GM20000 (cell line): ENCODE measurements around the gene MICAL2.

Experiments
- DNase-seq: peaks from one replicate; pipeline ENCODE4 v3.0.0; 2012; ENCODE audit warnings: low spot score
- TF ChIP-seq, protein P1 (sequence below): IDR thresholded peaks from 2 replicates; pipeline ENCODE4 v1.5.1; 2012; ENCODE audit warnings: mild to moderate bottlenecking, control low read depth; ENCODE audit errors: extremely low read depth, missing control alignments

MICAL2 gene

GRCh38 chr11:12274558-12275197 lies 164.3 kb downstream of the MICAL2 start:
- TF ChIP-seq, protein P1, sequence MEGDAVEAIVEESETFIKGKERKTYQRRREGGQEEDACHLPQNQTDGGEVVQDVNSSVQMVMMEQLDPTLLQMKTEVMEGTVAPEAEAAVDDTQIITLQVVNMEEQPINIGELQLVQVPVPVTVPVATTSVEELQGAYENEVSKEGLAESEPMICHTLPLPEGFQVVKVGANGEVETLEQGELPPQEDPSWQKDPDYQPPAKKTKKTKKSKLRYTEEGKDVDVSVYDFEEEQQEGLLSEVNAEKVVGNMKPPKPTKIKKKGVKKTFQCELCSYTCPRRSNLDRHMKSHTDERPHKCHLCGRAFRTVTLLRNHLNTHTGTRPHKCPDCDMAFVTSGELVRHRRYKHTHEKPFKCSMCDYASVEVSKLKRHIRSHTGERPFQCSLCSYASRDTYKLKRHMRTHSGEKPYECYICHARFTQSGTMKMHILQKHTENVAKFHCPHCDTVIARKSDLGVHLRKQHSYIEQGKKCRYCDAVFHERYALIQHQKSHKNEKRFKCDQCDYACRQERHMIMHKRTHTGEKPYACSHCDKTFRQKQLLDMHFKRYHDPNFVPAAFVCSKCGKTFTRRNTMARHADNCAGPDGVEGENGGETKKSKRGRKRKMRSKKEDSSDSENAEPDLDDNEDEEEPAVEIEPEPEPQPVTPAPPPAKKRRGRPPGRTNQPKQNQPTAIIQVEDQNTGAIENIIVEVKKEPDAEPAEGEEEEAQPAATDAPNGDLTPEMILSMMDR, result no peak

DNA sequence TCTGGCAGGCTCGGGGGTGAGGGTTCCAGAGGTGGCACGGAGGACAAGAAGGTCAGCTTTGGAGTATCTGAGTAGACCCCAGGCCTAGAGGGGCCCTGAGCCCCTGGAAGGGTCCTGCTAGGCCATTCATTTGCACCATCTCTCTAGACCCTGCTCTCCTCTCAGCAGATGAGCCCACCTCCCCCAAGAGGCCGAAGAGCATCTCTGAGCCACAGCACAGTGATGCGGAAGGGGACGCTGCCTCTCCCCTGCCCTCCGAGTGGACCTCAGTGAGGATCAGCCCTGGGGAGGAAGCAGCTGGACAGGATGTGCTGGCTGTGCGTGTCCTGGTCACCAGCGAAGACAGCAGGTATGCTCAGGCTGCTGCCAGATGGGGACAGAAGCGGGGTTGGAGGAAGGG lies 165.4 kb downstream of the MICAL2 start:
- TF ChIP-seq, protein P1, result no peak
- no peak for DNase-seq

More at GRCh38 chr11:12274558-12275197, 164.3 kb downstream of the MICAL2 start:
- DNase-seq, result no peak

DNA sequence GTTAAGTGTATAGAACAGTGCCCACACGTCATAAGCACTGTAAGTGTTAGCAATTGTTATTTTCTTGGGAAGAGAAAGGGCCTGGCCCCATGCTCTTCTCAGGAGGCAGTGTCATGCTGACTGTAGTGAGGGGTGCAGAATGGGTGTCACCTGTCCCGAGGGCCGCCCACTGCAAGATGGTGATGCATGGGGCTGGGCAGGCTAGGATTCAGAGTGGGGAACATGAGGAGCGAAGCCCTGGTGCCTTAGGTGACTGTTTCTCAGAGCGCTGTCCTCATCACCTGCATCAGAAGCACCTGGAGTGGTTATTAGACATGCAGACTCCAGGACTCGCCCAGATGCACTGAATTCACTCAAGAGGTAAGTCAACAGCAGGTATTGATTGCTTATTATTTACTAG lies 166.0 kb downstream of the MICAL2 start:
- DNase-seq, result no peak
- TF ChIP-seq, protein P1, result no peak

- DNase-seq, result no peak
- TF ChIP-seq, protein P1, result no peak
These were observed 166.6 kb downstream of the MICAL2 start for GRCh38 chr11:12276831-12277475.

GRCh38 chr11:12278766-12279671 lies 168.6 kb downstream of the MICAL2 start:
- no peak for DNase-seq

GRCh38 chr11:12279672-12280108 lies 169.3 kb downstream of the MICAL2 start:
- TF ChIP-seq, protein P1, result no peak
- DNase-seq, result no peak

More at GRCh38 chr11:12278766-12279671, 168.6 kb downstream of the MICAL2 start:
- TF ChIP-seq, protein P1, result no peak
